ENCODE measurements around the gene HOXC9. TPM values are rescaled to one million over a fixed set of nuclear protein-coding genes. Genes with fewer than 3 reads are reported as not detected.

The HOXC9 gene
- total and polyA plus RNA-seq, 2 of the 8 experiments (the other 6 are each of a cell fraction or from before 2014, with no cell fraction given), result not detected

DNA sequence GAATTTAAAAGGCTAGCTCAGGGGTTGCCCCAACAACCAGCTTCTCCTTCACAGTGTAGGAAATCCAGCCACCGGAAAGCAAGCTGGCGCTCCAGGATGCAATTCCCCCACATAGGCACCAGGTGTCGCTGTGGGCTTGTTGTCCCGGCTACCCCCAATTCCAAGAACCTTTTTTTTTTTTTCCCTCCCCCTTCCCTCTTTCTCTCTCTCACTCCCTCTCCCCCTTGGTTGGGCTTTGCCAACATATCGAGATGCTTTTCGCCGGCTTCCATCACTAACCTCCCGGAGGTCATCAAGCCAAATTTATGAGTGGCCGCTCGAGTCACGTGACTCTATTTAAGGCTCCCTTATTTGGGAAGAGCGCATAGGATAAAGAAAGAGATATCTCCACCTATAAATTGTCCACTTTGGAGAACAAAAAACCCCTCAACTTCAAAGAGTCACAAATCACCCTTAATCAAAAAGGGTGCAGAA is 32.7 kb downstream of the HOXC9 start, which contains the start of gene HOXC5 (continued):
- TF ChIP-seq, protein P1, sequence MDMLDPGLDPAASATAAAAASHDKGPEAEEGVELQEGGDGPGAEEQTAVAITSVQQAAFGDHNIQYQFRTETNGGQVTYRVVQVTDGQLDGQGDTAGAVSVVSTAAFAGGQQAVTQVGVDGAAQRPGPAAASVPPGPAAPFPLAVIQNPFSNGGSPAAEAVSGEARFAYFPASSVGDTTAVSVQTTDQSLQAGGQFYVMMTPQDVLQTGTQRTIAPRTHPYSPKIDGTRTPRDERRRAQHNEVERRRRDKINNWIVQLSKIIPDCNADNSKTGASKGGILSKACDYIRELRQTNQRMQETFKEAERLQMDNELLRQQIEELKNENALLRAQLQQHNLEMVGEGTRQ (IDR thresholded peaks at IDR 0.05; ENCODE audit: low read length), result peak; percentile 57; the same call in 1 of the 2 replicates
- TF ChIP-seq EZH2 (IDR thresholded peaks at IDR 0.05; ENCODE audit: low read depth, low read length, severe bottlenecking) (no peak), CHD1 (IDR thresholded peaks at IDR 0.05; ENCODE audit: low read depth, low read length) (no peak), SIX5 (IDR thresholded peaks at IDR 0.05; ENCODE audit: low read depth, low read length) (no peak), BCL11A (IDR thresholded peaks at IDR 0.05; ENCODE audit: low read depth in 2 of 2, low read length in 2 of 2) (no peak), KDM4A (IDR thresholded peaks at IDR 0.05; ENCODE audit: low read depth, low read length, severe bottlenecking) (no peak), SUZ12 (IDR thresholded peaks at IDR 0.05; ENCODE audit: low read length) (no peak), POU5F1 (IDR thresholded peaks at IDR 0.05; ENCODE audit: low read depth, low read length) (no peak), SIN3A (conservative IDR thresholded peaks at IDR 0.05 in 1 of 2, IDR thresholded peaks at IDR 0.05 in 1 of 2; ENCODE audit: low read depth in 1 of 2, low read length in 2 of 2) (0 out of 4 replicates have a peak, but pooled peaks of 1 of the 2 experiments have one; percentile 46), HDAC6 (IDR thresholded peaks at IDR 0.05; ENCODE audit: low read depth, low read length) (no peak), HDAC2 (IDR thresholded peaks at IDR 0.05; ENCODE audit: borderline replicate concordance in 1 of 2, low read depth in 2 of 2, low read length in 2 of 2) (no peak), SRF (IDR thresholded peaks at IDR 0.05; ENCODE audit: low read depth, low read length) (no peak), KDM1A (IDR thresholded peaks at IDR 0.05; ENCODE audit: borderline replicate concordance, low read length) (peak; percentile 67; the same call in 1 of the 2 replicates)
- TF ChIP-seq, protein P2, sequence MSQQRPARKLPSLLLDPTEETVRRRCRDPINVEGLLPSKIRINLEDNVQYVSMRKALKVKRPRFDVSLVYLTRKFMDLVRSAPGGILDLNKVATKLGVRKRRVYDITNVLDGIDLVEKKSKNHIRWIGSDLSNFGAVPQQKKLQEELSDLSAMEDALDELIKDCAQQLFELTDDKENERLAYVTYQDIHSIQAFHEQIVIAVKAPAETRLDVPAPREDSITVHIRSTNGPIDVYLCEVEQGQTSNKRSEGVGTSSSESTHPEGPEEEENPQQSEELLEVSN (IDR thresholded peaks at IDR 0.05), result no peak
- TF ChIP-seq, protein P3, sequence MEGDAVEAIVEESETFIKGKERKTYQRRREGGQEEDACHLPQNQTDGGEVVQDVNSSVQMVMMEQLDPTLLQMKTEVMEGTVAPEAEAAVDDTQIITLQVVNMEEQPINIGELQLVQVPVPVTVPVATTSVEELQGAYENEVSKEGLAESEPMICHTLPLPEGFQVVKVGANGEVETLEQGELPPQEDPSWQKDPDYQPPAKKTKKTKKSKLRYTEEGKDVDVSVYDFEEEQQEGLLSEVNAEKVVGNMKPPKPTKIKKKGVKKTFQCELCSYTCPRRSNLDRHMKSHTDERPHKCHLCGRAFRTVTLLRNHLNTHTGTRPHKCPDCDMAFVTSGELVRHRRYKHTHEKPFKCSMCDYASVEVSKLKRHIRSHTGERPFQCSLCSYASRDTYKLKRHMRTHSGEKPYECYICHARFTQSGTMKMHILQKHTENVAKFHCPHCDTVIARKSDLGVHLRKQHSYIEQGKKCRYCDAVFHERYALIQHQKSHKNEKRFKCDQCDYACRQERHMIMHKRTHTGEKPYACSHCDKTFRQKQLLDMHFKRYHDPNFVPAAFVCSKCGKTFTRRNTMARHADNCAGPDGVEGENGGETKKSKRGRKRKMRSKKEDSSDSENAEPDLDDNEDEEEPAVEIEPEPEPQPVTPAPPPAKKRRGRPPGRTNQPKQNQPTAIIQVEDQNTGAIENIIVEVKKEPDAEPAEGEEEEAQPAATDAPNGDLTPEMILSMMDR (IDR thresholded peaks at IDR 0.05; ENCODE audit: control extremely low read depth in 1 of 3, insufficient read depth in 1 of 3, low read depth in 1 of 3, low read length in 3 of 3), result peak; percentile 85 to 93 (median 90)
- TF ChIP-seq, protein P4, sequence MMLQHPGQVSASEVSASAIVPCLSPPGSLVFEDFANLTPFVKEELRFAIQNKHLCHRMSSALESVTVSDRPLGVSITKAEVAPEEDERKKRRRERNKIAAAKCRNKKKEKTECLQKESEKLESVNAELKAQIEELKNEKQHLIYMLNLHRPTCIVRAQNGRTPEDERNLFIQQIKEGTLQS (IDR thresholded peaks at IDR 0.05; ENCODE audit: insufficient read depth, low read depth, low read length), result no peak
